ENCODE data around the gene GATM.
A peak's percentile ranks its signal among the peaks of the same experiment; 100 is the strongest.

GATM gene, protein sequence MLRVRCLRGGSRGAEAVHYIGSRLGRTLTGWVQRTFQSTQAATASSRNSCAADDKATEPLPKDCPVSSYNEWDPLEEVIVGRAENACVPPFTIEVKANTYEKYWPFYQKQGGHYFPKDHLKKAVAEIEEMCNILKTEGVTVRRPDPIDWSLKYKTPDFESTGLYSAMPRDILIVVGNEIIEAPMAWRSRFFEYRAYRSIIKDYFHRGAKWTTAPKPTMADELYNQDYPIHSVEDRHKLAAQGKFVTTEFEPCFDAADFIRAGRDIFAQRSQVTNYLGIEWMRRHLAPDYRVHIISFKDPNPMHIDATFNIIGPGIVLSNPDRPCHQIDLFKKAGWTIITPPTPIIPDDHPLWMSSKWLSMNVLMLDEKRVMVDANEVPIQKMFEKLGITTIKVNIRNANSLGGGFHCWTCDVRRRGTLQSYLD

GRCh38 chr15:45378149-45378912 is at the start of gene GATM:
TSS of gene GATM (minus strand) at chr15:45378544. CDS start at chr15:45378453, 91 bp downstream.
- DNase-seq: peak; percentile 84 to 89

DNA sequence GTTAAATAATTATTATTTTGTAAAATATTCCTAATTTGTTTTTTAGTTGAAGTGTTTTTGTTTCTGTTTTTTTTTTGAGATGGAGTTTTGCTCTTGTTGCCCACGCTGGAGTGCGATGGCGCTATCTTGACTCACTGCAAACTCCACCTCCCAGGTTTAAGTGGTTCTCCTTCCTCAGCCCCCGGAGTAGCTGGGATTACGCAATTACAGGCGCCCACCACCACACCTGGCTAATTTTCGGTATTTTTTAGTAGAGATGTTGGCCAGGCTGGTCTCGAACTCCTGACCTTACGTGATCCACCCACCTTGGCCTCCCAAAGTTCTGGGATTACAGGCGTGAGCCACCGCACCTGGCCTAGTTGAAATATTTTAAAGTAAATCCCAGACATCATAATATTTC is 48.7 kb upstream of the GATM start:
- no peak for DNase-seq

DNA sequence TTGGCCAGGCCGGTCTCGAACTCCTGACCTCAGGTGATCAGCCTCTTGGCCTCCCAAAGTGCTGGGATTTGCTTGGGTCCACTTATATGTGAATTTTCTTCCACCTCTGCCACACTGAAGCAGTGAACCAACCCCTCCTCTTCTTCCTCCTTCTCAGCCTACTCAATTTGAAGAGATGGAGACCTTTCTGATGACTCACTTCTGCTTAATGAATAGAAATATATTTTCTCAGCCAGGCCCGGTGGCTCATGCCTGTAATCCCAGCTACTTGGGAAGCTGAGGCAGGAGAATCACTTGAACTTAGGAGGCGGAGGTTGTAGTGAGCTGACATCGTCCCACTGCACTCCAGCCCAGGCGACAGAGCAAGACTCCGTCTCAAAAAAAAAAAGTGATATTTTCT is 46.8 kb upstream of the GATM start:
- no peak for DNase-seq

DNA sequence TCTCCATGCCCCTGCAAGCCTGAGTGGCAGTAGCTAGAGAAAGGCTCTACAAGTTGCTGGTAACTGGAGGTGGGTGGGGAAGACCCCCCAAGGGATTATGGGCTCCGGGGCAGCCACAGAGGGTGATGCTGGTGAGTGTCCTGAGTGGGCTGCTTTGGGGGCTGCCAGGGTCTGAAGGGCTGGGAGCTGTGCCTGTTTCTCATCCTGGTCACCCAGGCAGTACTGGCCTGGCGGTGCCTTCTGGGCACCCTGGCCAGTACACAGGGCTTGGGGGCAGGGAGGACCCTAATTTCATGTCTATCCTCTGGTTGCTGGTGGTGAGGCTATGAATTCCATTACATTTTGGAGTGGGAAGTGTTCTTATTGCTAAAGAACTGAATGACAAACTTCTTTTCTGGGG is 46.1 kb upstream of the GATM start:
- DNase-seq: no peak

- no peak for DNase-seq
These were observed 39.1 kb upstream of the GATM start for GRCh38 chr15:45417303-45417950.

DNA sequence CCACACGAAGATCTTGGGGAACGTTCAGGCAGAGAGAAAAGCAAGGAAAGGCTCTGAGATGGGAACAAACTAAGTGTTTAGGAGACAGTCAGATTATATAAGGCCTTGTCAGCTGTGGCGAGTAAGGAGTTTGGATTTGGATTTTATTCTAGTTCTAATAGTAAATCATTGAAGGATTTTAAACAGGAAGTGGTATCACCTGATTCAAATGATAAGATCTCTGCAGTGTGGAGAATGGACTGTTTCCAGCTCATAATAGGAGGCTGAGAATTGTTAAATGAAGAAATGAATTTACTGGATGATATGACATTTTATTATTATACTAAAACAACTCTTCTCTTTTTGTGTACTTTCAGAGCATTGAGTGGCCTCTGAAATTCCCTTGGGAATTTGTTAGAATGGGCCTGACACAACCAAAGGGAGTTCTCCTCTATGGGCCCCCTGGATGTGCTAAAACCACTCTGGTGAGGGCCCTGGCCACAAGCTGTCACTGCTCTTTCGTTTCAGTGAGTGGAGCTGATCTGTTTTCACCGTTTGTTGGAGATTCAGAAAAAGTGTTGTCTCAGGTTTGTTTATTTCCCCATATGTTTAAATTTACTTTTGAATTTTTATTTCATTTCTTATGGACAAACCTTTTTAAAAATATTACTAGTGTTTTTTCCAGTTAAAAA is 36.0 kb upstream of the GATM start:
- DNase-seq: no peak

- no peak for DNase-seq
These were observed 31.3 kb upstream of the GATM start for GRCh38 chr15:45409596-45409995.

- no peak for DNase-seq
These were observed 29.4 kb upstream of the GATM start for GRCh38 chr15:45407786-45408185.

GRCh38 chr15:45402955-45403877 is 24.9 kb upstream of the GATM start:
- no peak for DNase-seq

DNA sequence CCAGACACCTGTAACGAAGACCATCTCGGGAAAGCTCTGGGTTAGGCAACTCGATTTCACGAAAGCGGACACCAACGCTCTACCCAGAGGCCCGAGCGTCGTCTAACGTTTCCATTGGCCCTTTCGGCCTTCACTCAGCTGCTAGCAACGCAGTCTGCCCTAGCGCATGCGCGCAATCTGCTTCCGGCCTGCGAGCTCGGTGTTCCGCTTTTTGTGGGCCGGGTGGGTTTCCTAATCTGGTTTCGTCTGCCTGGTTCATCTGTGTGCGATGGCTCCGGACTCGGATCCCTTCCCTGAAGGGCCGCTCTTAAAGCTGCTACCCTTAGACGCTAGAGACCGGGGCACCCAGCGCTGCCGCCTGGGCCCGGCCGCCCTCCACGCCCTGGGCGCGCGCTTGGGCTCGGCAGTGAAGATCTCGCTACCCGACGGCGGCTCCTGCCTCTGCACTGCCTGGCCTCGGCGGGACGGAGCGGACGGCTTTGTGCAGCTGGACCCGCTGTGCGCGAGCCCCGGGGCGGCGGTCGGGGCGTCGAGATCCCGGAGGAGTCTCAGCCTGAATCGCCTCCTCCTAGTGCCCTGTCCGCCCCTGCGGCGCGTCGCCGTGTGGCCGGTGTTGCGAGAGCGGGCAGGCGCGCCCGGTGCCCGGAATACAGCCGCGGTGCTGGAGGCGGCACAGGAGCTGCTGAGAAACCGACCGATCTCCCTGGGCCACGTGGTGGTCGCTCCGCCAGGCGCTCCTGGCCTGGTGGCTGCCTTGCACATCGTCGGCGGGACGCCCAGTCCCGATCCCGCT is 24.0 kb upstream of the GATM start:
- peak; percentile 95 to 97 for DNase-seq

- no peak for DNase-seq
These were observed 23.4 kb upstream of the GATM start for GRCh38 chr15:45401665-45402161.

DNA sequence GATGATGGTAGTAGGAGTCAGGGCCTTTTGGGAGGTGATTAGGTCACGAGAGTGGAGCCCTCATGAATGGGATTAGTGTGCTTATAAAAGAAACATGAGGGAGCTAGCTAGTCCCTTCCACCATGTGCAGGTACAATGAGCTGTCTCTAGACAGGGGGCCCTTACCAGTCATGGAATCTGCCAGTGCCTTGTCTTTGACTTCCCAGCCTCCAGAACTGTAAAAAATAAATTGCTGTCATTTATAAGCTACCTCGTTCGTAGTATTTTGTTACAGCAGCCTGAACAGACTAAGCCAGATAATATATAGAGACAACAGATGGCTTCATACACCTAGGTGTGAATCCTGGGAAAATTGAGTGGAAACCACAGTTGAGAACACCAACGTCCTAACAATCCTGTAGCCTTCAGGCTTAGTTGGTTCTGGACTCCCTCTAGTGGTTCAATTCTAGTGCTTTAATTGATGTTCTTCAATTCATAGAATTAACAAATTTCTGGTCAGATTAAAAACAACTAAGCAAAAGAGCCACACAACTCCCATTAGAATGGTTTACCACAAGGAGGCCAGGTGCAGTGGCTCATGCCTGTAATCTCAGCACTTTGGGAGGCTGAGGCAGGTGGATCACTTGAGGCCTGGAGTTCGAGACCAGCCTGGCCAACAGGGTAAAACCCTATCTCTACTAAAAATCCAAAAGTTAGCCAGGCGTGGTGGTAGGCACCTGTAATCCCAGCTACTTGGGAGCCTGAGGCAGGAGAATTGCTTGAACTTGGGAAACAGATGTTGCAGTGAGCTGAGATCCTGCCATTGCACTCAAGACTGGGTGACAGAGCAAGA is 21.3 kb upstream of the GATM start:
- DNase-seq: peak in 1 of 2 donors; percentile 87

- no peak for DNase-seq
These were observed 18.8 kb upstream of the GATM start for GRCh38 chr15:45397116-45397665.

DNA sequence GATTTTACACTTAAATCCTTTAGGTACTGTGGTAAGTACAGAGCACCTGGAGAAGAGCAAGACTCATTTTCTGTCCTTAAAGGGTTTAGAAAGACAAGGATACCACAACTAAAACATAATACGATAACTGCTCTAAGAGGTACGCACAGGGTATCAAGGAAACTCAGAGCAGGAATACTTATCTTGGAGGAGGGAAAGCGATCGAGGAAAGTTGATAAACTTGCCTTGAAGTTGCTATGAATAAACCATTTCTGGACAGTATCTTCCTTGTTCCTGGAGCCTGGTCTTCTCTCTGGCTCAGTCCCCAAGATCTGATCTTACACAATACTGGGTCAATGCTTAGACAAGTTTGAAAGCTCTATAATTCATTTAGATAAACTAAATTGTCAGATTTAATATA is 17.6 kb upstream of the GATM start:
- no peak for DNase-seq

DNA sequence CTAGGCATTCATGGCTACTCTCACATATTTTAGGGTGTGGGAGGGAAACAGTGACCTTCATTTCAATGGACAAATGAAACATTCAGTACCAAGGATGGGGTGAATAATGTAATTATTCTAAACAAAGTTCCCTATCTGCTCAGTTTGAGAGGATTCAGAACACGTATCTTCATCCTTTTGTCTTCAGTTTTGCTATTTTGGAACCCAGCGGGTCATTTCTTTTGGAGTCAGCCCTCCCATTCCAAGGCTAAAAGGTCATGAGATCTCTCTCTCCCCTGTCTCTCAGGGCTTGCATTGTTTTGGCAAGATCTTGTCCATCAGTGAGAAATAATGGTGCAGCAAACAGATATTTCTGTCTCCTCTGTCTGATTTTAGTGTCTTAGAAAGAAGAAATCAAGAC is 16.3 kb upstream of the GATM start:
- no peak for DNase-seq

DNA sequence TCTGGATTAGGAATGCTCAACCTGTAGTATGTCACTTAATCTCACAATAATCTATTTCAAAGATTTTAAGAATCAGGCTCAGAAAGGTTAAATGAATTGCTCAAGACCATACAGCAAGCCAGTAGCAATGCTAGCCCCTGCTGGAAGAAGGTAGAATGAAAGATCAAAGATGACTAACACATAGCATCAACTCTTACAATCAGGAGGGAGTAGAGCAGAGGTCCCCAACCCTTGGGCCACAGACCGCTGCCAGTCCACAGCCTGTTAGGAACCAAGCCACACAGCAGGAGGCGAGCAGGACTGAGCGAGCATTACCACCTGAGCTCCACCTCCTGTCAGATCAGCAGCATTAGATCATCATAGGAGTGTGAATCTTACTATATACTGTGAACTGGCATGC is 15.5 kb upstream of the GATM start:
- no peak for DNase-seq

DNA sequence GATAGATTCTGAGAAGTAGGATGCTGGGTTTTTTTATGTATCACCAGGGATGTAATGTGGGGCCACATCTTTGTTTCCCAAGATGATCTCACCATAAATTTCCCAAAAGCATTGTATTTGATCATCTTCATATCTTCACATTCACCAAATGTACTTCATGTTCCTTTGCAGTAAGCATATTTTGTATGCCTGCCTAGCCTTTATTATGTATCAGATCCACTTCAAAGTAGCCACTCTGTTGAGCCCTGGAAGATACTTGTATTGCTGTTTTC is 14.2 kb upstream of the GATM start:
- DNase-seq: no peak

- peak in 1 of 2 donors; percentile 37 for DNase-seq
These were observed 13.6 kb upstream of the GATM start for GRCh38 chr15:45391746-45392583.

GRCh38 chr15:45389351-45389750 is 11.0 kb upstream of the GATM start:
- no peak for DNase-seq

Data from hippocampal formation (tissue), 2 donors.